WTC11 (cell line): ENCODE measurements around the gene SPTLC3. TPM values are rescaled to one million over a fixed set of nuclear protein-coding genes. Genes with fewer than 3 reads are reported as not detected.

Experiments used
- ATAC-seq: fragments of 200-7000 bp; cut with Tn5 transposase; 2 replicates; pipeline ENCODE4 v1.10.0; 2021; ENCODE audit warnings: mild to moderate bottlenecking, moderate library complexity
- CTCF ChIA-PET: fragments of 300-600 bp; sonication (Branson Sonifier 250); formaldehyde crosslinking; loops from one replicate; lab custom pipeline; 2021; ENCODE audit warnings: antibody characterized with exemption; lab: Charles Lee
- POLR2A ChIA-PET: fragments of 350-600 bp; sonication (Branson Sonifier 250); formaldehyde crosslinking; loops from one replicate; lab custom pipeline; 2021; ENCODE audit warnings: antibody characterized with exemption; lab: Charles Lee
- DNase-seq: peaks from one replicate; pipeline ENCODE4 v3.0.0; 2021; ENCODE audit warnings: low spot score
- H3K27ac Mint-ChIP-seq: 2 replicates; pipeline ENCODE4 v1.8.0; 2021; ENCODE audit warnings: mixed read lengths
- H3K27me3 Mint-ChIP-seq: 2 replicates; pipeline ENCODE4 v1.8.0; 2021; ENCODE audit warnings: low read depth, mild to moderate bottlenecking, moderate library complexity, mixed read lengths
- H3K36me3 Mint-ChIP-seq: 2 replicates; pipeline ENCODE4 v1.8.0; 2021; ENCODE audit warnings: mixed read lengths
- H3K4me1 Mint-ChIP-seq: 2 replicates; pipeline ENCODE4 v1.8.0; 2022; ENCODE audit warnings: mixed read lengths
- H3K4me3 Mint-ChIP-seq: 2 replicates; pipeline ENCODE4 v1.8.0; 2021; ENCODE audit warnings: mild to moderate bottlenecking, moderate library complexity, mixed read lengths
- H3K9me3 Mint-ChIP-seq: 2 replicates; pipeline ENCODE4 v1.8.0; 2021; ENCODE audit warnings: mixed read lengths
- ATF1 ChIP-seq: sonication (generic); formaldehyde crosslinking; IDR thresholded peaks from 2 replicates; pipeline ENCODE4 v1.8.1; 2023; ENCODE audit warnings: mild to moderate bottlenecking, moderate library complexity, missing genetic modification reagents
- ESRRA ChIP-seq: sonication (generic); formaldehyde crosslinking; IDR thresholded peaks from 2 replicates; pipeline ENCODE4 v1.8.1; 2022; ENCODE audit warnings: mild to moderate bottlenecking, missing genetic modification reagents, borderline replicate concordance
- GRHL2 ChIP-seq: fragments of 250-450 bp; sonication (Bioruptor Pico); IDR thresholded peaks from 2 replicates; pipeline ENCODE4 v1.8.0; 2022; ENCODE audit warnings: mild to moderate bottlenecking, moderate library complexity; ENCODE audit not compliant: insufficient replicate concordance, severe bottlenecking
- HMGA2 ChIP-seq: fragments of 250-450 bp; sonication (Bioruptor Pico); IDR thresholded peaks from 2 replicates; pipeline ENCODE4 v1.4.0; 2021; ENCODE audit warnings: mild to moderate bottlenecking, moderate library complexity
- NFATC4 ChIP-seq: fragments of 250-450 bp; sonication (Bioruptor Pico); IDR thresholded peaks from 2 replicates; pipeline ENCODE4 v1.9.0; 2021; ENCODE audit warnings: mild to moderate bottlenecking
- RORB ChIP-seq: fragments of 250-450 bp; sonication (Bioruptor Pico); IDR thresholded peaks from 2 replicates; pipeline ENCODE4 v1.9.0; 2021; ENCODE audit warnings: mild to moderate bottlenecking
- SMAD3 ChIP-seq: sonication (generic); formaldehyde crosslinking; IDR thresholded peaks from 2 replicates; pipeline ENCODE4 v1.8.0; 2022; ENCODE audit warnings: missing genetic modification reagents, mild to moderate bottlenecking, borderline replicate concordance
- SOX15 ChIP-seq: fragments of 250-450 bp; sonication (Bioruptor Pico); IDR thresholded peaks from 2 replicates; pipeline ENCODE4 v1.9.0; 2021; ENCODE audit warnings: mild to moderate bottlenecking
- ZNF317 ChIP-seq: sonication (generic); formaldehyde crosslinking; IDR thresholded peaks from 2 replicates; pipeline ENCODE4 v1.8.1; 2023; ENCODE audit warnings: low read depth, mild to moderate bottlenecking, moderate library complexity, missing genetic modification reagents, borderline replicate concordance
- total RNA-seq: library from RNA; stranded (reverse); gene quantifications from 3 replicates; pipeline ENCODE4 v1.2.3, GENCODE V29; 2021
- TF ChIP-seq, protein P1 (sequence below): fragments of 250-450 bp; sonication (Bioruptor Pico); conservative IDR thresholded peaks from 2 replicates; pipeline ENCODE4 v1.9.0; 2021; ENCODE audit warnings: mild to moderate bottlenecking
- TF ChIP-seq, protein P2 (sequence below): fragments of 250-450 bp; sonication (Bioruptor Pico); IDR thresholded peaks from 2 replicates; pipeline ENCODE4 v1.9.0; 2021; ENCODE audit warnings: mild to moderate bottlenecking, borderline replicate concordance
- TF ChIP-seq, protein P3 (sequence below): sonication (generic); formaldehyde crosslinking; IDR thresholded peaks from 2 replicates; pipeline ENCODE4 v1.8.0; 2022; ENCODE audit warnings: mild to moderate bottlenecking, missing genetic modification reagents
- TF ChIP-seq, protein P4 (sequence below): sonication (generic); formaldehyde crosslinking; IDR thresholded peaks from 2 replicates; pipeline ENCODE4 v1.8.1; 2022; ENCODE audit warnings: mild to moderate bottlenecking, moderate library complexity, missing genetic modification reagents
- TF ChIP-seq, protein P5 (sequence below): sonication (generic); formaldehyde crosslinking; IDR thresholded peaks from 2 replicates; pipeline ENCODE4 v1.8.1; 2023; ENCODE audit warnings: mild to moderate bottlenecking, moderate library complexity, missing genetic modification reagents

SPTLC3 gene
- total RNA-seq, 1 experiment from 2014 or later: 0.13 TPM

DNA sequence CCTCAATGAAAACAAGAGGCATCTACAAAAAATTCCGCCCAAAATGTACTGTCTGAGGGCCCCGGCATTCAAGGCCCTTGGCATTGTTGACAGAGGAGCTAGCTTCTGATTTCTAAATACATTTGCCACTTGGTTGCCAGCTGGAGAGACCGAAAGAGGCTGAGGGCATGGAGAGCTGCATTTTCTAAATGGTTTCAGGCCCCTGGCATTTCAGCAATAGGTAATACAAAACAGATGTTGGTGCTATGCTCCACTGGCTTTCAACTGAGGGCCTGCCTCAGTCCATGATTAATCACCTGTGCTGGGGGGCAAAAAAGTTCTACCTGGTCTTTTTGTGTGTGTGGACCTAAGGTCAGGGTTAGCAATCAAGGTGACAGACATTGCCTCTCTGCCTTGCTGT lies 132.8 kb downstream of the SPTLC3 start (continued):
- TF ChIP-seq, protein P1, sequence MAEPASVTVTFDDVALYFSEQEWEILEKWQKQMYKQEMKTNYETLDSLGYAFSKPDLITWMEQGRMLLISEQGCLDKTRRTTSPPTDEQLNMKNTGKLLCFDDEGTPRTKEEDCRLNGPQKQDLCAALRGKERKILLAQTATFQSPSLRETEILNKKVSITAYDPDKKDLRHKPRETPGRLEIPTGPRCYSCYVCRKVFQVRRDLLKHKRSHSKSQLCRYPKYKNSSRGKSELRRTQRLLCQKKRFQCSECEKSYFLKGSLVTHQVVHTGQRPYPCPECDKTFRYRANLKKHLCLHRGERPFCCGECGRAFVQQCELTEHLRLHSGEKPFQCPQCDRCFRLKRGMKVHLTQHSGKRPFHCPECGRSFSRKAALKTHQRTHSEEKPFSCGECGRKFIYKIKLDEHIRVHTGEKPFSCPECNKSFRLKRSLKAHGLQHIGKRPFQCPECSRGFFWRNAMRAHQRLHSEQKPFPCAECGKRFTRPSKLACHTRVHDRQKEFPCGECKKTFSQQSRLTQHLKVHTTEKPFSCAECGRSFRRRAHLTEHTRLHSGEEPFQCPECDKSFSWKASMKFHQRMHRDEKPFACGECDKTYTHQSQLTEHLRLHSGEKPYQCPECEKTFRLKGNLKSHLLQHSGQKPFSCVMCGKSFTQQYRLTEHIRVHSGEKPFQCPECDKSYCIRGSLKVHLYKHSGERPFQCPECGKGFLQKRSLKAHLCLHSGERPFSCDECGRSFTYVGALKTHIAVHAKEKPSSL (CRISPR knock-in tag): no peak
- TF ChIP-seq ESRRA (CRISPR knock-in tag): no peak
- TF ChIP-seq SOX15: no peak
- TF ChIP-seq, protein P2, sequence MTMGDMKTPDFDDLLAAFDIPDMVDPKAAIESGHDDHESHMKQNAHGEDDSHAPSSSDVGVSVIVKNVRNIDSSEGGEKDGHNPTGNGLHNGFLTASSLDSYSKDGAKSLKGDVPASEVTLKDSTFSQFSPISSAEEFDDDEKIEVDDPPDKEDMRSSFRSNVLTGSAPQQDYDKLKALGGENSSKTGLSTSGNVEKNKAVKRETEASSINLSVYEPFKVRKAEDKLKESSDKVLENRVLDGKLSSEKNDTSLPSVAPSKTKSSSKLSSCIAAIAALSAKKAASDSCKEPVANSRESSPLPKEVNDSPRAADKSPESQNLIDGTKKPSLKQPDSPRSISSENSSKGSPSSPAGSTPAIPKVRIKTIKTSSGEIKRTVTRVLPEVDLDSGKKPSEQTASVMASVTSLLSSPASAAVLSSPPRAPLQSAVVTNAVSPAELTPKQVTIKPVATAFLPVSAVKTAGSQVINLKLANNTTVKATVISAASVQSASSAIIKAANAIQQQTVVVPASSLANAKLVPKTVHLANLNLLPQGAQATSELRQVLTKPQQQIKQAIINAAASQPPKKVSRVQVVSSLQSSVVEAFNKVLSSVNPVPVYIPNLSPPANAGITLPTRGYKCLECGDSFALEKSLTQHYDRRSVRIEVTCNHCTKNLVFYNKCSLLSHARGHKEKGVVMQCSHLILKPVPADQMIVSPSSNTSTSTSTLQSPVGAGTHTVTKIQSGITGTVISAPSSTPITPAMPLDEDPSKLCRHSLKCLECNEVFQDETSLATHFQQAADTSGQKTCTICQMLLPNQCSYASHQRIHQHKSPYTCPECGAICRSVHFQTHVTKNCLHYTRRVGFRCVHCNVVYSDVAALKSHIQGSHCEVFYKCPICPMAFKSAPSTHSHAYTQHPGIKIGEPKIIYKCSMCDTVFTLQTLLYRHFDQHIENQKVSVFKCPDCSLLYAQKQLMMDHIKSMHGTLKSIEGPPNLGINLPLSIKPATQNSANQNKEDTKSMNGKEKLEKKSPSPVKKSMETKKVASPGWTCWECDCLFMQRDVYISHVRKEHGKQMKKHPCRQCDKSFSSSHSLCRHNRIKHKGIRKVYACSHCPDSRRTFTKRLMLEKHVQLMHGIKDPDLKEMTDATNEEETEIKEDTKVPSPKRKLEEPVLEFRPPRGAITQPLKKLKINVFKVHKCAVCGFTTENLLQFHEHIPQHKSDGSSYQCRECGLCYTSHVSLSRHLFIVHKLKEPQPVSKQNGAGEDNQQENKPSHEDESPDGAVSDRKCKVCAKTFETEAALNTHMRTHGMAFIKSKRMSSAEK: no peak
- no peak for TF ChIP-seq NFATC4 (CRISPR knock-in tag)
- TF ChIP-seq, all 79 proteins: peak for 0

DNA sequence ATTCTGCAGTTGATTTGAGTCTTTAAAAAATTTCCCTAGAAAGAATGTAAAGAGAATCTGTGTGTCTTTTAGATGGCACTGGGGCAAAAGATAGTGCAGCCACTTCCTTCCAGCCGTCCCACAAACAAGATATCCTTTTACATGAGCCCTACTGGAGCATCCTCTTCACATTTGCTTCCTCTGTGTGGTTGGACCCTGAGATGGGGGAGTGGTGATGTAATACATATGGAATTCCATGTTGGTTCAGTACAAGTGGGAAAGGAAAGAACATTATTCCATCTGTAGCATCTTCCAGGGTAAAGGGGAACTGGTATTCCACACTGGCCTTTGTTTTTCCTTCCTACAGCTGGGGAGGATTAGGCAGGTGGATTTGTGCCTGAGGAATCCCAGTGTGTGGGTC lies 133.4 kb downstream of the SPTLC3 start:
- ATAC-seq: peak; percentile 28; the same call in 1 of the 2 replicates
- Mint-ChIP-seq H3K9me3 (no peaks in the 10 kb centered on the region), H3K36me3 (no peaks in the 10 kb centered on the region), H3K4me3 (no peak overlapping the region), H3K27me3 (no peaks in the 10 kb centered on the region), H3K4me1 (peaks cover 3% of the 10 kb centered on the region), H3K27ac (no peak overlapping the region)
- no peak for DNase-seq
- ChIA-PET CTCF (no interaction called here), POLR2A (no interaction called here)
- TF ChIP-seq, protein P1 (CRISPR knock-in tag): no peak
- TF ChIP-seq, protein P3, sequence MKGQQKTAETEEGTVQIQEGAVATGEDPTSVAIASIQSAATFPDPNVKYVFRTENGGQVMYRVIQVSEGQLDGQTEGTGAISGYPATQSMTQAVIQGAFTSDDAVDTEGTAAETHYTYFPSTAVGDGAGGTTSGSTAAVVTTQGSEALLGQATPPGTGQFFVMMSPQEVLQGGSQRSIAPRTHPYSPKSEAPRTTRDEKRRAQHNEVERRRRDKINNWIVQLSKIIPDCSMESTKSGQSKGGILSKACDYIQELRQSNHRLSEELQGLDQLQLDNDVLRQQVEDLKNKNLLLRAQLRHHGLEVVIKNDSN (CRISPR knock-in tag): no peak
- TF ChIP-seq RORB (CRISPR knock-in tag) (no peak), SMAD3 (CRISPR knock-in tag) (no peak), GRHL2 (CRISPR knock-in tag) (no peak), HMGA2 (CRISPR knock-in tag) (no peak), ATF1 (CRISPR knock-in tag) (no peak), ZNF317 (CRISPR knock-in tag) (no peak)
- TF ChIP-seq, protein P4, sequence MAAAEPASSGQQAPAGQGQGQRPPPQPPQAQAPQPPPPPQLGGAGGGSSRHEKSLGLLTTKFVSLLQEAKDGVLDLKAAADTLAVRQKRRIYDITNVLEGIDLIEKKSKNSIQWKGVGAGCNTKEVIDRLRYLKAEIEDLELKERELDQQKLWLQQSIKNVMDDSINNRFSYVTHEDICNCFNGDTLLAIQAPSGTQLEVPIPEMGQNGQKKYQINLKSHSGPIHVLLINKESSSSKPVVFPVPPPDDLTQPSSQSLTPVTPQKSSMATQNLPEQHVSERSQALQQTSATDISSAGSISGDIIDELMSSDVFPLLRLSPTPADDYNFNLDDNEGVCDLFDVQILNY (CRISPR knock-in tag): no peak
- TF ChIP-seq, protein P5, sequence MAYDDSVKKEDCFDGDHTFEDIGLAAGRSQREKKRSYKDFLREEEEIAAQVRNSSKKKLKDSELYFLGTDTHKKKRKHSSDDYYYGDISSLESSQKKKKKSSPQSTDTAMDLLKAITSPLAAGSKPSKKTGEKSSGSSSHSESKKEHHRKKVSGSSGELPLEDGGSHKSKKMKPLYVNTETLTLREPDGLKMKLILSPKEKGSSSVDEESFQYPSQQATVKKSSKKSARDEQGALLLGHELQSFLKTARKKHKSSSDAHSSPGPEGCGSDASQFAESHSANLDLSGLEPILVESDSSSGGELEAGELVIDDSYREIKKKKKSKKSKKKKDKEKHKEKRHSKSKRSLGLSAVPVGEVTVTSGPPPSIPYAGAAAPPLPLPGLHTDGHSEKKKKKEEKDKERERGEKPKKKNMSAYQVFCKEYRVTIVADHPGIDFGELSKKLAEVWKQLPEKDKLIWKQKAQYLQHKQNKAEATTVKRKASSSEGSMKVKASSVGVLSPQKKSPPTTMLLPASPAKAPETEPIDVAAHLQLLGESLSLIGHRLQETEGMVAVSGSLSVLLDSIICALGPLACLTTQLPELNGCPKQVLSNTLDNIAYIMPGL (CRISPR knock-in tag): no peak
